K562 (cell line): ENCODE measurements around the gene TSTD1. TPM values are rescaled to one million over a fixed set of nuclear protein-coding genes. Genes with fewer than 3 reads are reported as not detected.

ENCODE experiments used
- ATAC-seq: fragments of 200-7000 bp; cut with Tn5 transposase; 3 replicates; pipeline ENCODE4 v1.9.1; 2020; ENCODE audit warnings: moderate library complexity
- BruUV-seq: library from RNA; stranded (reverse); fragments of 400-500 nt; replicated peaks from 2 replicates; lab custom pipeline; 2021; lab: Mats Ljungman, UMichigan
- CTCF ChIA-PET: fragments of 300-600 bp; formaldehyde crosslinking; extraction: SDS; loops from one replicate; lab custom pipeline; 2021; ENCODE audit warnings: low intra/inter-chr PET ratio; lab: Yijun Ruan, JAX
- POLR2A ChIA-PET: fragments of 300-600, 350-650 bp; sonication (Branson Sonifier 250); formaldehyde crosslinking; extraction: SDS; loops from one replicate; lab custom pipeline; 2021; ENCODE audit warnings: antibody characterized with exemption, inconsistent platforms; lab: Yijun Ruan, JAX
- DNase-seq, 4 experiments: peaks; one replicate each; pipeline versions ENCODE4 v3.0.0 to v3.0.0-alpha.2; 2011 to 2018; ENCODE audit warnings: low spot score in 3 of 4, mixed read lengths in 3 of 4; ENCODE audit errors: extremely low read depth in 1 of 4
- FAIRE-seq: peaks from 2 replicates; lab custom pipeline; 2011; peaks lifted over from hg19 to GRCh38; lab: Jason Lieb, UNC
- H2AFZ ChIP-seq: 2 replicates; pipeline ENCODE4 v1.6.0; 2011; ENCODE audit warnings: low read depth, low read length, control low read depth, inconsistent platforms
- H3K27ac ChIP-seq: fragments of 200-600 bp; 3 replicates; pipeline ENCODE4 v1.8.0; 2011; ENCODE audit warnings: low read depth, mild to moderate bottlenecking, control low read depth, inconsistent platforms, low read length, moderate library complexity, mixed read lengths; ENCODE audit errors: extremely low read depth
- H3K27me3 ChIP-seq, 2 experiments: fragments of 300-600 bp in 1 of 2; 2 replicates in 1 of 2; 3 replicates in 1 of 2; pipeline versions ENCODE4 v1.6.0 to v1.8.0; 2011; ENCODE audit warnings: inconsistent platforms in 2 of 2, low read length in 2 of 2, mild to moderate bottlenecking in 1 of 2, mixed read lengths in 1 of 2, moderate library complexity in 1 of 2; ENCODE audit not compliant: control insufficient read depth in 2 of 2, insufficient read depth in 2 of 2
- H3K36me3 ChIP-seq: fragments of 300-600 bp; 3 replicates; pipeline ENCODE4 v1.8.0; 2011; ENCODE audit warnings: mild to moderate bottlenecking, low read length, inconsistent platforms; ENCODE audit not compliant: control insufficient read depth, insufficient read depth
- H3K4me1 ChIP-seq, 2 experiments: fragments of 200-600 bp in 1 of 2; replicated peaks in 1 of 2; 2 replicates in 1 of 2; 3 replicates in 1 of 2; pipeline versions ENCODE4 v1.5.1 to v1.8.0; 2011; ENCODE audit warnings: inconsistent platforms in 2 of 2, low read length in 2 of 2, mild to moderate bottlenecking in 1 of 2, mixed read lengths in 1 of 2, moderate library complexity in 1 of 2; ENCODE audit not compliant: control insufficient read depth in 2 of 2, insufficient read depth in 2 of 2
- H3K4me2 ChIP-seq: 2 replicates; pipeline ENCODE4 v1.6.1; 2011; ENCODE audit warnings: low read length, control low read depth, inconsistent platforms, mixed read lengths; ENCODE audit not compliant: insufficient read depth
- H3K4me3 ChIP-seq: fragments of 200-600 bp; sonication (generic), shearing (Covaris generic); 2 replicates; pipeline ENCODE4 v1.5.1; 2016; ENCODE audit warnings: control low read depth, inconsistent platforms
- H3K79me2 ChIP-seq: fragments of 200-600 bp; 3 replicates; pipeline ENCODE4 v1.8.0; 2011; ENCODE audit warnings: low read length, inconsistent platforms; ENCODE audit not compliant: control insufficient read depth, insufficient read depth
- H3K9ac ChIP-seq, 2 experiments: 2 replicates each; pipeline versions ENCODE4 v1.6.0 to v1.6.1; 2011; ENCODE audit warnings: low read depth in 2 of 2, low read length in 2 of 2, control low read depth in 1 of 2, inconsistent platforms in 1 of 2, mild to moderate bottlenecking in 1 of 2, mixed read lengths in 1 of 2; ENCODE audit not compliant: insufficient read depth in 1 of 2
- H3K9me1 ChIP-seq: one replicate; pipeline ENCODE4 v1.6.0; 2011; ENCODE audit warnings: inconsistent platforms, mild to moderate bottlenecking, low read length, moderate library complexity; ENCODE audit not compliant: control insufficient read depth, insufficient read depth
- H3K9me3 ChIP-seq: replicated peaks from 2 replicates; pipeline ENCODE4 v1.5.1; 2011; ENCODE audit warnings: low read depth, low read length, inconsistent platforms; ENCODE audit not compliant: control insufficient read depth, insufficient read depth
- H4K20me1 ChIP-seq: replicated peaks from 2 replicates; pipeline ENCODE4 v1.6.1; 2011; ENCODE audit warnings: low read length, inconsistent platforms, mixed read lengths; ENCODE audit not compliant: control insufficient read depth, insufficient read depth
- EP400 ChIP-seq: fragments of 450-650 bp; IDR thresholded peaks from 2 replicates; pipeline ENCODE4 v1.6.1; 2017; ENCODE audit warnings: antibody characterized with exemption, mild to moderate bottlenecking, moderate library complexity
- MAZ ChIP-seq, 2 experiments: fragments of 450-650 bp in 1 of 2; sonication (generic) in 1 of 2; formaldehyde crosslinking; IDR thresholded peaks in 1 of 2; conservative IDR thresholded peaks in 1 of 2; 2 replicates each; pipeline versions ENCODE4 v1.4.0 to v1.5.0; 2020; ENCODE audit warnings: mild to moderate bottlenecking in 1 of 2, missing genetic modification reagents in 1 of 2
- PURB ChIP-seq: sonication (generic); formaldehyde crosslinking; IDR thresholded peaks from 2 replicates; pipeline ENCODE4 v1.9.0; 2021; ENCODE audit warnings: low read depth, mild to moderate bottlenecking, missing genetic modification reagents
- SPI1 ChIP-seq: IDR thresholded peaks from 2 replicates; pipeline ENCODE4 v1.6.1; 2011; ENCODE audit warnings: low read depth, low read length, control low read depth, borderline replicate concordance
- WGBS: fragments of 100-300 bp; shearing (Covaris generic); methylation state at CpG from one replicate; pipeline ENCODE4 v1.1.6; 2016; ENCODE audit warnings: low coverage, mixed read lengths; ENCODE audit not compliant: insufficient coverage; ENCODE audit errors: missing lambda C conversion rate; 5-methylcytosine and 5-hydroxymethylcytosine counted together
- in situ Hi-C: fragments of 300-500 bp; cut with MboI; formaldehyde crosslinking; loops from 4 replicates; pipeline ENCODE4 v1.15.0; 2018; ENCODE audit warnings: inconsistent platforms, mixed read lengths
- intact Hi-C: fragments of 100-400 bp; cut with micrococcal nuclease; formaldehyde crosslinking; loops from 2 replicates; pipeline ENCODE4 v1.14.2; 2022
- polyA plus RNA-seq, 8 experiments: library from polyadenylated mRNA; depleted of rRNA in 4 of 8; stranded (reverse) in 5 of 8; unstranded in 3 of 8; fragments of >200 nt; fragmentation: Nextera tagmentation in 2 of 8; fragmentation: Illumina TruSeq in 1 of 8; extraction: Ambion mirVana in 2 of 8; extraction: Trizol in 1 of 8; gene quantifications; 2 replicates each; pipeline versions ENCODE4 v1.2.1 to v1.2.3, GENCODE V29; 2011 to 2014; ENCODE audit warnings: inconsistent platforms in 1 of 8, missing spikeins in 1 of 8
- total RNA-seq, 7 experiments: library from RNA; depleted of rRNA in 6 of 7; stranded (reverse); fragments of >200 nt in 6 of 7; fragmentation: Illumina TruSeq in 2 of 7; extraction: Trizol in 2 of 7; gene quantifications; 2 replicates each; pipeline versions ENCODE4 v1.2.1 to v1.2.3, GENCODE V29; 2011 to 2021; ENCODE audit warnings: low replicate concordance in 1 of 7
- TF ChIP-seq, protein P1 (sequence below), 2 experiments: fragments of 450-650 bp; IDR thresholded peaks; 2 replicates each; pipeline ENCODE4 v1.6.1; 2016; ENCODE audit warnings: mild to moderate bottlenecking in 2 of 2, borderline replicate concordance in 1 of 2, low read depth in 1 of 2, moderate library complexity in 1 of 2

The TSTD1 gene
- total and polyA plus RNA-seq, 9 of the 15 experiments (the other 6 are each of a cell fraction or from before 2014, with no cell fraction given), result 0.23 to 0.53 TPM; not detected in 7

DNA sequence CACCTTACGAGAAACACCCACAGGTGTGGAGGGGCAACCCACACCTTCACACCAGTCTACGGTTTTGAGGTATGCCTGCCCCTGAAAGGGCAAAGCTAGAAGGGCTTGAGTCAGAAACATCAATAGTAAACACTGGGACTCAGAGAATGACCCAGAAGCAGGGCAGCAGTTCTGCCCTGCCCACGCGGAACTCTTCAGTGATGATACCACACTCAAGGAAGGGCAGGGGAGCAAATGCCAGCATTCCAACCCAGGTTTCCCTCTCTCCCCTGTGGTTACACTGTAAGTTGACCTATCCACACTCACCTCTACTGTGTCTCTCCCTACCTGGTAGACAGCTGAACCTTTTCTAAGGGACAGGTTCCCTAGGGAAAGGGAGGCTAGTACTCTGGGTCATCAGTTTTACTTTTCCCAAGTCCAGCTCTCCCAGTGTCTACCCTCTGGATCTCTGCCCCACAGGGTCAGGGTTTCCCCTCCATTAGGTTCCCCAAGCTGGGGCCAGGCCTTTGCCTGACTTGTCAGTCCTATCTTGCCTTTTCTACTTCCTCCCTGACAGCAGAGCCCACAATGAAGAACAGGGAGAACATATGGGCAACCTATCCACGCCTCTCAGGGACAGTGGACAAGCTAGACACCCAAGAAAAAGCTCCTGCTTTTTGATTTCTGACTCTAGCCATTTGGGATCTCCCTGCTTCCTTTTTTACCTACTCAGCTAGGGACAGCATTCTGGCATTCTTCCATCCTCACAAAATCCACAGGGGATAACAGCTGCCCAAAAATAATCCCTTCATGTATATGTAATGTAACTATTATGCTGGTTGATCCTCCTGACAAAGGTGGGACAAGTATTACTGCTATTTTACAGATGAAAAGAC lies 20.8 kb downstream of the TSTD1 start:
- Histone ChIP-seq H4K20me1 (no peaks in the 10 kb centered on the region), H3K9me3 (no peaks in the 10 kb centered on the region), H3K9ac (peak overlapping the region; percentile 38 to 88; a peak in 3 of 4 replicates), H3K4me1 (peaks cover 37 to 48% of the 10 kb centered on the region in 2 experiments), H2AFZ (no peak overlapping the region), H3K36me3 (peaks cover 7% of the 10 kb centered on the region; the same call in 2 of the 3 replicates), H3K9me1 (peaks cover 3% of the 10 kb centered on the region), H3K27me3 (no peaks in the 10 kb centered on the region), H3K4me2 (peak overlapping the region; percentile 97), H3K27ac (peak overlapping the region; percentile 56), H3K79me2 (peaks cover 69% of the 10 kb centered on the region), H3K4me3 (peak overlapping the region; percentile 87; the same call in 1 of the 2 replicates)
- TF ChIP-seq, protein P1, sequence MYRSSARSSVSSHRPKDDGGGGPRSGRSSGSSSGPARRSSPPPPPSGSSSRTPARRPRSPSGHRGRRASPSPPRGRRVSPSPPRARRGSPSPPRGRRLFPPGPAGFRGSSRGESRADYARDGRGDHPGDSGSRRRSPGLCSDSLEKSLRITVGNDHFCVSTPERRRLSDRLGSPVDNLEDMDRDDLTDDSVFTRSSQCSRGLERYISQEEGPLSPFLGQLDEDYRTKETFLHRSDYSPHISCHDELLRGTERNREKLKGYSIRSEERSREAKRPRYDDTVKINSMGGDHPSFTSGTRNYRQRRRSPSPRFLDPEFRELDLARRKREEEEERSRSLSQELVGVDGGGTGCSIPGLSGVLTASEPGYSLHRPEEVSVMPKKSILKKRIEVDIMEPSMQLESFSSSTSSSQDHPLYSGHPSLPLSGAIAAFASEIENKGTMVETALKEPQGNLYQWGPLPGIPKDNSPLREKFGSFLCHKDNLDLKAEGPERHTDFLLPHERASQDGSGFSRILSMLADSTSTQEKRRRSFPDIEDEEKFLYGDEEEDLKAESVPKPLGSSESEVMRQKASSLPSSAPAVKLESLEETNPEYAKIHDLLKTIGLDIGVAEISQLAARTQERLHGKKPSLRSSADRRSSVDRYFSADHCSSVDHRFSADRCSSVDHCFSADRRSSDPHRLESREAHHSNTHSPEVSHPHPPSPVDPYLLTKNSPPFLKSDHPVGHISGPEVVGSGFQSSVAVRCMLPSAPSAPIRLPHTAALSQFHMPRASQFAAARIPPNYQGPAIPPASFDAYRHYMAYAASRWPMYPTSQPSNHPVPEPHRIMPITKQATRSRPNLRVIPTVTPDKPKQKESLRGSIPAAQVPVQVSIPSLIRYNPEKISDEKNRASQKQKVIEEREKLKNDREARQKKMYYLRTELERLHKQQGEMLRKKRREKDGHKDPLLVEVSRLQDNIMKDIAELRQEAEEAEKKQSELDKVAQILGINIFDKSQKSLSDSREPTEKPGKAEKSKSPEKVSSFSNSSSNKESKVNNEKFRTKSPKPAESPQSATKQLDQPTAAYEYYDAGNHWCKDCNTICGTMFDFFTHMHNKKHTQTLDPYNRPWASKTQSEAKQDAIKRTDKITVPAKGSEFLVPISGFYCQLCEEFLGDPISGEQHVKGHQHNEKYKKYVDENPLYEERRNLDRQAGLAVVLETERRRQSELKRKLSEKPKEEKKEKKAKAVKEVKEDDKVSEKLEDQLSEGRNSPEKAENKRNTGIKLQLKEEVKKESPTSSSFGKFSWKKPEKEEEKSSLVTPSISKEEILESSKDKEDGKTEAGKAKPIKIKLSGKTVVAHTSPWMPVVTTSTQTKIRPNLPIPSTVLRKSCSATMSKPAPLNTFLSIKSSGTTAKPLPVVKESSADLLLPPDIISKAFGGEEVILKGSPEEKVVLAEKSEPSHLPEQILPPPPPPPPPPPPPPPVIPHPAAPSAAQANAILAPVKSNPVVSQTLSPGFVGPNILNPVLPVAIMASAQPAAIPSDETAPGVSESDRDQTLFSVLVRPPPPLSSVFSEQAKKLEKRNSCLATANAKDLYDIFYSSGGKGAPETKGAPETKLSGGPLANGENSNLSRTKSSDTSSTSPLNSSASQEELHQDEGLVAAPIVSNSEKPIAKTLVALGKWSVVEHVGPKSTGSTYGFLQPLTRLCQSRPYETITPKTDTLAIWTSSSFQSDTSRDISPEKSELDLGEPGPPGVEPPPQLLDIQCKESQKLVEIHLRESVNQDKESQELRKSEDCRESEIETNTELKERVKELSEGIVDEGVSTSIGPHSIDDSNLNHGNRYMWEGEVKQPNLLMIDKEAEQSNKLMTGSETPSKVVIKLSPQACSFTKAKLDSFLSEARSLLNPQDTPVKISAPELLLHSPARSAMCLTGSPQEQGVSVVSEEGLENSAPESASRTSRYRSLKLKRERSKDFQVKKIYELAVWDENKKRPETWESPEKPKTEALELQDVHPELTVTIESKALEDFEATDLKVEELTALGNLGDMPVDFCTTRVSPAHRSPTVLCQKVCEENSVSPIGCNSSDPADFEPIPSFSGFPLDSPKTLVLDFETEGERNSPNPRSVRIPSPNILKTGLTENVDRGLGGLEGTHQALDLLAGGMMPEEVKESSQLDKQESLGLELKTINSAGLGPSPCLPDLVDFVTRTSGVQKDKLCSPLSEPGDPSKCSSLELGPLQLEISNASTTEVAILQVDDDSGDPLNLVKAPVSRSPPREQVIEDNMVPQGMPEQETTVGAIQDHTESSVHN (IDR thresholded peaks at IDR 0.05; ENCODE audit: borderline replicate concordance in 1 of 2, low read depth in 1 of 2), result no peak
- TF ChIP-seq MAZ (CRISPR knock-in tag; conservative IDR thresholded peaks at IDR 0.05 in 1 of 2, IDR thresholded peaks at IDR 0.05 in 1 of 2) (0 out of 4 replicates have a peak, but pooled peaks of 1 of the 2 experiments have one; percentile 25), PURB (no peak), EP400 (no peak), SPI1 (peak; percentile 84; the same call in 1 of the 2 replicates)
- FAIRE-seq (no peak), DNase-seq (peak in 1 of 4 experiments; percentile 40), ATAC-seq (no peak)
- no TSS peak for BruUV-seq
- CTCF ChIA-PET, result no interaction called here
- POLR2A ChIA-PET, result interaction anchor here (0.6 to 3.9 kb wide), 9 partner anchors 8 to 378 kb away, joined by 3 to 19 read pairs (median 4); no protein-coding TSS in a partner anchor
- 70% methylated on average over 5 of the region's 5 CpGs for WGBS
- in situ Hi-C loops (no loop called here), intact Hi-C loops (no loop called here)
